Middle frontal gyrus (tissue), 1 donor: ENCODE results near the gene LHCGR.
"Not testable (repeated sequence)": the region's sequence is repeated elsewhere in the genome, so short reads cannot be mapped to it uniquely, and the experiment has no call there.

Experiments used
- DNase-seq: peaks from one replicate; pipeline ENCODE4 v3.0.0-alpha.2; 2015; ENCODE audit warnings: low spot score; ENCODE audit errors: extremely low spot score

The LHCGR gene

GRCh38 chr2:48747319-48747718 lies 8.2 kb downstream of the LHCGR start:
- DNase-seq: no peak

- not testable (repeated sequence) for DNase-seq
Measured at GRCh38 chr2:48739236-48739635, 16.3 kb downstream of the LHCGR start.

- DNase-seq: no peak
Measured at GRCh38 chr2:48738806-48739205, 16.7 kb downstream of the LHCGR start.

- no peak for DNase-seq
Measured at GRCh38 chr2:48736251-48736650, 19.3 kb downstream of the LHCGR start.

GRCh38 chr2:48734576-48735303 lies 20.8 kb downstream of the LHCGR start:
- DNase-seq: no peak

GRCh38 chr2:48733067-48733503 lies 22.4 kb downstream of the LHCGR start:
- DNase-seq: no peak

GRCh38 chr2:48728840-48729239 lies 26.7 kb downstream of the LHCGR start:
- no peak for DNase-seq

- no peak for DNase-seq
Measured at GRCh38 chr2:48728295-48728694, 27.2 kb downstream of the LHCGR start.

- DNase-seq: no peak
Measured at GRCh38 chr2:48727560-48727959, 28.0 kb downstream of the LHCGR start.

- no peak for DNase-seq
Measured at GRCh38 chr2:48725696-48726494, 29.6 kb downstream of the LHCGR start.

- DNase-seq: no peak
Measured at GRCh38 chr2:48724278-48724677, 31.2 kb downstream of the LHCGR start.

- no peak for DNase-seq
Measured at GRCh38 chr2:48723129-48723528, 32.4 kb downstream of the LHCGR start.

GRCh38 chr2:48722391-48722790 lies 33.1 kb downstream of the LHCGR start:
- DNase-seq: no peak

GRCh38 chr2:48721158-48721557 lies 34.4 kb downstream of the LHCGR start:
- DNase-seq: no peak

- DNase-seq: no peak
Measured at GRCh38 chr2:48719480-48720177, 35.9 kb downstream of the LHCGR start.

- no peak for DNase-seq
Measured at GRCh38 chr2:48717846-48718245, 37.7 kb downstream of the LHCGR start.

- no peak for DNase-seq
Measured at GRCh38 chr2:48715956-48716355, 39.6 kb downstream of the LHCGR start.

- no peak for DNase-seq
Measured at GRCh38 chr2:48715042-48715899, 40.3 kb downstream of the LHCGR start.

- no peak for DNase-seq
Measured at GRCh38 chr2:48714245-48714644, 41.3 kb downstream of the LHCGR start.

GRCh38 chr2:48713647-48714046 lies 41.9 kb downstream of the LHCGR start:
- DNase-seq: no peak

- DNase-seq: no peak
Measured at GRCh38 chr2:48712151-48712550, 43.4 kb downstream of the LHCGR start.
